A549 (cell line): Measurements from ENCODE around the gene CASP7.

Experiments used
- CEBPB ChIP-seq, 2 experiments: fragments of >200 bp in 1 of 2; sonication (Bioruptor Twin) in 1 of 2; formaldehyde crosslinking in 1 of 2; IDR thresholded peaks; 2 replicates each; pipeline ENCODE4 v1.6.1; 2012 to 2016
- MAZ ChIP-seq: fragments of 150-350 bp; IDR thresholded peaks from 2 replicates; pipeline ENCODE4 v1.6.1; 2014; ENCODE audit warnings: antibody characterized with exemption, low read depth, low read length, borderline replicate concordance
- TF ChIP-seq, protein P1 (sequence below): fragments of >200 bp; sonication (Bioruptor Twin); formaldehyde crosslinking; IDR thresholded peaks from 3 replicates; pipeline ENCODE4 v1.5.1; 2016
- TF ChIP-seq, protein P2 (sequence below): fragments of 200-600 bp; sonication (generic); IDR thresholded peaks from 2 replicates; pipeline ENCODE4 v1.6.1; 2016; ENCODE audit warnings: antibody characterized with exemption, mild to moderate bottlenecking, moderate library complexity
- TF ChIP-seq, protein P3 (sequence below): fragments of 250-450 bp; sonication (Bioruptor Pico); IDR thresholded peaks from 2 replicates; pipeline ENCODE4 v1.5.0; 2021; ENCODE audit warnings: mild to moderate bottlenecking, moderate library complexity, borderline replicate concordance

DNA sequence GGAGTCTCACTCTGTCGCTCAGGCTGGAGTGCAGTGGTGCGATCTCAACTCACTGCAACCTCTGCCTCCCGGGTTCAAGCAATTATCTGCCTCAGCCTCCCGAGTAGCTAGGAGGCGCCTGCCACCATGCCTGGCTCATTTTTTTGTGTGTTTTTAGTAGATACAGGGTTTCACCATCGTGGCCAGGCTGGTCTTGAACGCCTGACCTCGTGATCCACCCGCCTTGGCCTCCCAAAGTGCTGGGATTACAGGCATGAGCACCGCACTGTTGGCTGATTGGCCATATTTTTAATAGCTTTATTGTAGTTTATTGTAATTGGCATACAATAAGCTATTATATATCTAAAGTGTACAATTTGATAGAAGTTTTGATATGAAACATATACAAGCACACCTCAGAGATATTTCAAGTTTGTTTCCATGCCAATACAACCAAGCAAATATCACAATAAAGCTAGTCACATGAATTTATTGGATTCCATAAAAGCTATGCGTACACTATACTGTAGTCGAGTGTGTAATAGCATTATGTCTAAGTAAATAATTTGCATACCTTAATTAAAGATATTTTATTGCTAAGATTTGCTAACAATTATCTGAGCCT is 77.3 kb downstream of the CASP7 start:
- TF ChIP-seq, protein P1, sequence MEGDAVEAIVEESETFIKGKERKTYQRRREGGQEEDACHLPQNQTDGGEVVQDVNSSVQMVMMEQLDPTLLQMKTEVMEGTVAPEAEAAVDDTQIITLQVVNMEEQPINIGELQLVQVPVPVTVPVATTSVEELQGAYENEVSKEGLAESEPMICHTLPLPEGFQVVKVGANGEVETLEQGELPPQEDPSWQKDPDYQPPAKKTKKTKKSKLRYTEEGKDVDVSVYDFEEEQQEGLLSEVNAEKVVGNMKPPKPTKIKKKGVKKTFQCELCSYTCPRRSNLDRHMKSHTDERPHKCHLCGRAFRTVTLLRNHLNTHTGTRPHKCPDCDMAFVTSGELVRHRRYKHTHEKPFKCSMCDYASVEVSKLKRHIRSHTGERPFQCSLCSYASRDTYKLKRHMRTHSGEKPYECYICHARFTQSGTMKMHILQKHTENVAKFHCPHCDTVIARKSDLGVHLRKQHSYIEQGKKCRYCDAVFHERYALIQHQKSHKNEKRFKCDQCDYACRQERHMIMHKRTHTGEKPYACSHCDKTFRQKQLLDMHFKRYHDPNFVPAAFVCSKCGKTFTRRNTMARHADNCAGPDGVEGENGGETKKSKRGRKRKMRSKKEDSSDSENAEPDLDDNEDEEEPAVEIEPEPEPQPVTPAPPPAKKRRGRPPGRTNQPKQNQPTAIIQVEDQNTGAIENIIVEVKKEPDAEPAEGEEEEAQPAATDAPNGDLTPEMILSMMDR, result no peak
- TF ChIP-seq, protein P2, sequence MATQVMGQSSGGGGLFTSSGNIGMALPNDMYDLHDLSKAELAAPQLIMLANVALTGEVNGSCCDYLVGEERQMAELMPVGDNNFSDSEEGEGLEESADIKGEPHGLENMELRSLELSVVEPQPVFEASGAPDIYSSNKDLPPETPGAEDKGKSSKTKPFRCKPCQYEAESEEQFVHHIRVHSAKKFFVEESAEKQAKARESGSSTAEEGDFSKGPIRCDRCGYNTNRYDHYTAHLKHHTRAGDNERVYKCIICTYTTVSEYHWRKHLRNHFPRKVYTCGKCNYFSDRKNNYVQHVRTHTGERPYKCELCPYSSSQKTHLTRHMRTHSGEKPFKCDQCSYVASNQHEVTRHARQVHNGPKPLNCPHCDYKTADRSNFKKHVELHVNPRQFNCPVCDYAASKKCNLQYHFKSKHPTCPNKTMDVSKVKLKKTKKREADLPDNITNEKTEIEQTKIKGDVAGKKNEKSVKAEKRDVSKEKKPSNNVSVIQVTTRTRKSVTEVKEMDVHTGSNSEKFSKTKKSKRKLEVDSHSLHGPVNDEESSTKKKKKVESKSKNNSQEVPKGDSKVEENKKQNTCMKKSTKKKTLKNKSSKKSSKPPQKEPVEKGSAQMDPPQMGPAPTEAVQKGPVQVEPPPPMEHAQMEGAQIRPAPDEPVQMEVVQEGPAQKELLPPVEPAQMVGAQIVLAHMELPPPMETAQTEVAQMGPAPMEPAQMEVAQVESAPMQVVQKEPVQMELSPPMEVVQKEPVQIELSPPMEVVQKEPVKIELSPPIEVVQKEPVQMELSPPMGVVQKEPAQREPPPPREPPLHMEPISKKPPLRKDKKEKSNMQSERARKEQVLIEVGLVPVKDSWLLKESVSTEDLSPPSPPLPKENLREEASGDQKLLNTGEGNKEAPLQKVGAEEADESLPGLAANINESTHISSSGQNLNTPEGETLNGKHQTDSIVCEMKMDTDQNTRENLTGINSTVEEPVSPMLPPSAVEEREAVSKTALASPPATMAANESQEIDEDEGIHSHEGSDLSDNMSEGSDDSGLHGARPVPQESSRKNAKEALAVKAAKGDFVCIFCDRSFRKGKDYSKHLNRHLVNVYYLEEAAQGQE, result no peak
- no peak for TF ChIP-seq CEBPB (IDR thresholded peaks at IDR 0.05)
- TF ChIP-seq, protein P3, sequence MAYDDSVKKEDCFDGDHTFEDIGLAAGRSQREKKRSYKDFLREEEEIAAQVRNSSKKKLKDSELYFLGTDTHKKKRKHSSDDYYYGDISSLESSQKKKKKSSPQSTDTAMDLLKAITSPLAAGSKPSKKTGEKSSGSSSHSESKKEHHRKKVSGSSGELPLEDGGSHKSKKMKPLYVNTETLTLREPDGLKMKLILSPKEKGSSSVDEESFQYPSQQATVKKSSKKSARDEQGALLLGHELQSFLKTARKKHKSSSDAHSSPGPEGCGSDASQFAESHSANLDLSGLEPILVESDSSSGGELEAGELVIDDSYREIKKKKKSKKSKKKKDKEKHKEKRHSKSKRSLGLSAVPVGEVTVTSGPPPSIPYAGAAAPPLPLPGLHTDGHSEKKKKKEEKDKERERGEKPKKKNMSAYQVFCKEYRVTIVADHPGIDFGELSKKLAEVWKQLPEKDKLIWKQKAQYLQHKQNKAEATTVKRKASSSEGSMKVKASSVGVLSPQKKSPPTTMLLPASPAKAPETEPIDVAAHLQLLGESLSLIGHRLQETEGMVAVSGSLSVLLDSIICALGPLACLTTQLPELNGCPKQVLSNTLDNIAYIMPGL, result no peak
- TF ChIP-seq MAZ, result no peak
